ENCODE data around the gene FRMD4A. TPM values are rescaled to one million over a fixed set of nuclear protein-coding genes. Genes with fewer than 3 reads are reported as not detected.
A peak's percentile ranks its signal among the peaks of the same experiment; 100 is the strongest.

FRMD4A gene
- total RNA-seq, 2 donors from 2014 or later: 18.9 to 46.1 TPM

DNA sequence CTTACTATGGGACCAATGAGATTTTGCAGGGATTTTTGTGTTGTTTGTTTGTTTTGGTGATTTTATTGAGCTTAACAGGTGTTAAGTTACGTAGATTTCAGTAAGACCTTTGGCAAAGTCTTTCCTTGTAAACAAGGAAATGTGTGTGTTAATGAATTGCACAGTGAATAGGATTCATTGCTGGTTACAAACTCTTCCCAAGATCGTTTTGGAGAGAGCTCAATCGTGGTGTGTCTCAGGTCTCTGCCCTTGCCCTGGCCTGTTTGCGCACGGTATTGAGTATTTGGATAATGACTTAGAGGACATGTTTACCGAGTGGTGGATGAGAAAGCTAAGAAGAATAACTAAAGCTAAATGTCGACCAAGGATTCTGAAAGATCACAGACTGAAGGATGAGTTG lies 702.1 kb downstream of the FRMD4A start:
- Histone ChIP-seq H3K27ac (peak overlapping the region in 1 of 4 donors; percentile 15), H3K27me3 (no peaks in the 10 kb centered on the region), H3K4me1 (peaks cover 19% of the 10 kb centered on the region), H3K9me3 (no peaks in the 10 kb centered on the region), H3K36me3 (replicated peaks in 1 of 2; ENCODE audit: insufficient read depth in 1 of 2, low read depth in 2 of 2) (no peaks in the 10 kb centered on the region), H3K4me3 (no peak overlapping the region)
- TF ChIP-seq, protein P1, sequence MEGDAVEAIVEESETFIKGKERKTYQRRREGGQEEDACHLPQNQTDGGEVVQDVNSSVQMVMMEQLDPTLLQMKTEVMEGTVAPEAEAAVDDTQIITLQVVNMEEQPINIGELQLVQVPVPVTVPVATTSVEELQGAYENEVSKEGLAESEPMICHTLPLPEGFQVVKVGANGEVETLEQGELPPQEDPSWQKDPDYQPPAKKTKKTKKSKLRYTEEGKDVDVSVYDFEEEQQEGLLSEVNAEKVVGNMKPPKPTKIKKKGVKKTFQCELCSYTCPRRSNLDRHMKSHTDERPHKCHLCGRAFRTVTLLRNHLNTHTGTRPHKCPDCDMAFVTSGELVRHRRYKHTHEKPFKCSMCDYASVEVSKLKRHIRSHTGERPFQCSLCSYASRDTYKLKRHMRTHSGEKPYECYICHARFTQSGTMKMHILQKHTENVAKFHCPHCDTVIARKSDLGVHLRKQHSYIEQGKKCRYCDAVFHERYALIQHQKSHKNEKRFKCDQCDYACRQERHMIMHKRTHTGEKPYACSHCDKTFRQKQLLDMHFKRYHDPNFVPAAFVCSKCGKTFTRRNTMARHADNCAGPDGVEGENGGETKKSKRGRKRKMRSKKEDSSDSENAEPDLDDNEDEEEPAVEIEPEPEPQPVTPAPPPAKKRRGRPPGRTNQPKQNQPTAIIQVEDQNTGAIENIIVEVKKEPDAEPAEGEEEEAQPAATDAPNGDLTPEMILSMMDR (IDR thresholded peaks at IDR 0.05): no peak
- WGBS, 2 donors: 42 to 49% methylated on average over 7 of the region's 7 CpGs
- DNase-seq (no peak), ATAC-seq (no peak)
- intact Hi-C loops (cut with DNase I): no loop called here

DNA sequence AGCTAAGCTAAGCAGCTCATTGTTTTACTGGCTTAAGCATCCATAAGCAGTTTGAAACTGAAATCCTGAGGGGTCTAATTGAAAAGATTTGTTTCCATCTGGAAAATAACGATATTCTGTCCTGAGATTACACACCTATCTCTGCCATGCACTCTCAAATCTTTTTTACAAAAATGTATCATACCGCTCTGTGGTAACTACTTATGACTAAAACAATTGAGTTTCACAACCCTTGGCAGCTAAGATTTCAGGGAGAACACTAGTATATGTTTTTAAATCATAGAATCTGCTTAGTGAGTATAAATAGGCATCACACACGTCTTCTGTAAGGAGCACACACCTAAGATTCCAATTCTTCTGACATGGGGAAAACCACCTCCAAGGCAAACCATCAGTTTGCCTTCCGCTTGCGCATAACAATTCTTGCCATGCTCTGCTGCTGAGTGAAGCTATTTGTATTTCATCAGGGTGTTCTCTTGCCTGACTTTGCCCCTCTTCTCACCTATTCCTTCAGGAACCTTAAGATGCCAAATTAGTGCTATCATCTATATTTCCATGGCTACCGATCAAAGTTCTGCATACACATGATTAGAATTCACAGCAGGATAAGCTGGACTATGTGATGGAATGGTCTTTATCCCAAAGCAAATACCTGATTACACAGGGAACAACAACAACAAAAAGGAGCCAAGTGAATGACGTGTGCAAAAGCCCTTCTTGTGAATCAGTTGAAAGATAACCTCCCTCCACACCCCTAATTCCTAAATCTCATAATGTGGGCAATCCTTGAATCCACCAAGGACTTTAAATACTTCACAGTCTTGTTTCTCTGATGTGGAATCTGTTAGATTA lies 703.0 kb downstream of the FRMD4A start:
- WGBS, 2 donors: 74 to 75% methylated on average over 7 of the region's 7 CpGs

DNA sequence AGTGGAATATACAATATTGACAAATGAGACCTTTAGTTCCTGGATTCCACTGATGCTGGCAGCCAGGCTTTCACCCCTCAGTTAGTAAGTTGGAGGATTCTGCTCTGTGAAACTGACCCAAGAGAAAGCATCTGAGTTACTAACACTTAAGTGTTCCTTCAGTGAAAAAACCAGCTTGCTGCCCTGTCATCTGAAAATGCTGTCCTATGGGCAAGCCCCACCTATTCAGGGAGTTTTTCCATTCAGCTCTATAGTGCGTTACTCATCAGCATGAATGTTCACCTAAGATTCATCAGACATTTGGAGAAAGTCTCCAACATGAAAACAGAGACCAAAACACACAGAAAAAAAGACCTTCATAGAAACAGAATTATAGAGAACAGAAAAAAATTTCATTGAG lies 706.1 kb downstream of the FRMD4A start:
- no peaks in the 10 kb centered on the region for H3K9me3 ChIP-seq
- peaks cover 19% of the 10 kb centered on the region for H3K4me1 ChIP-seq
- peaks cover 0 to 2% of the 10 kb centered on the region in 2 donors for H3K36me3 ChIP-seq (replicated peaks in 1 of 2; ENCODE audit: insufficient read depth in 1 of 2, low read depth in 2 of 2)
- WGBS, 2 donors: 100% methylated on average over 1 of the region's 1 CpG
- no peak for DNase-seq
- no peak for ATAC-seq
- no peak overlapping the region for H3K4me3 ChIP-seq
- no peaks in the 10 kb centered on the region for H3K27me3 ChIP-seq
- no peak overlapping the region for H3K27ac ChIP-seq
- intact Hi-C loops (cut with DNase I): no loop called here
- no peak for TF ChIP-seq POLR2A (IDR thresholded peaks at IDR 0.05)
- TF ChIP-seq, protein P1 (IDR thresholded peaks at IDR 0.05): no peak

More for the DNA sequence above, 703.0 kb downstream of the FRMD4A start:
- Histone ChIP-seq H3K4me3 (no peak overlapping the region), H3K27ac (no peak overlapping the region), H3K4me1 (peaks cover 19% of the 10 kb centered on the region), H3K36me3 (replicated peaks in 1 of 2; ENCODE audit: insufficient read depth in 1 of 2, low read depth in 2 of 2) (no peaks in the 10 kb centered on the region), H3K27me3 (no peaks in the 10 kb centered on the region), H3K9me3 (no peaks in the 10 kb centered on the region)
- intact Hi-C loops (cut with DNase I): no loop called here
- DNase-seq: no peak
- no peak for ATAC-seq
- no peak for TF ChIP-seq POLR2A (IDR thresholded peaks at IDR 0.05)
- TF ChIP-seq, protein P1 (IDR thresholded peaks at IDR 0.05): no peak

DNA sequence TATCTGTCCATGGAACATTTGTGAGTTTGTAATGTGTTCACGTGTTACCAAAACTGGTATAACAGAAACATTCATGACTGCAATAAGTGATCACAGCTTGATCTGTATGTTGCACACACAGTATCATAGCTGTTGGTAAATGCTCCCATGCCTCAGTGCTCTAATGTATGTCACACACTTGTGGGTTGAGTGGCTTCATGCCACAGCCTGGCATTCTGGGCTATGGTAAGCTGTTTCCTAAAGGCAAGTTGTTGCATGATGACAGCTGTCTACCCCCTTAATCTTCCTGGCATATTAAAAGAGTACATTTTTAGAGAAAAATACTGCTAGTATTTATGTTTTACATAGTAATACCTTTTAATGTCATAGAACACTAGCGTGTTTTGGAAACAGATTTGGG lies 708.8 kb downstream of the FRMD4A start:
- no peaks in the 10 kb centered on the region for H3K27me3 ChIP-seq
- peaks cover 1% of the 10 kb centered on the region for H3K4me1 ChIP-seq
- 69 to 90% methylated on average over 2 of the region's 2 CpGs for WGBS, 2 donors
- H3K27ac ChIP-seq: no peak overlapping the region
- no peak for ATAC-seq
- DNase-seq: no peak
- TF ChIP-seq, protein P1 (IDR thresholded peaks at IDR 0.05): no peak
- TF ChIP-seq POLR2A (IDR thresholded peaks at IDR 0.05): no peak
- H3K9me3 ChIP-seq: no peaks in the 10 kb centered on the region
- intact Hi-C loops (cut with DNase I): no loop called here
- H3K4me3 ChIP-seq: no peak overlapping the region
- H3K36me3 ChIP-seq (replicated peaks in 1 of 2; ENCODE audit: insufficient read depth in 1 of 2, low read depth in 2 of 2): peaks cover 0 to 2% of the 10 kb centered on the region in 2 donors

DNA sequence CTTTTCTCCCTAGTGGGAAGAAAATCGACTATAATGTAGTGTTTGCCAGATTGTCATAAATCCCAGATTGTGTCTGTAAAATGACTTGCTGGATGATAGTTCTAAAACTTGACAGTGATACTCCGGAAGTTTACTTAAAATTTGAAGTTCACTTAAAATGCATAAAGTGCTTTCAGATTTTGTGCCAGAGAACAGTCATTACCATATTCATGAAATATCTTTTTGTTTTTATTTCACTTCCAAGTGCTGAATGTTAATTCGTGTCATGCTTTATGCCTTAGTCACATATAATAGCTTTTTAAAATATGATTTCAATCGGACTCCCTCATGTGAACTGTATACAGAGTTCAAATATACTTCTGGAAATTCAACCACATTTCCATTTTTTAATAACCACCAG lies 713.6 kb downstream of the FRMD4A start:
- Histone ChIP-seq H3K27me3 (no peaks in the 10 kb centered on the region), H3K27ac (no peak overlapping the region), H3K4me3 (no peak overlapping the region), H3K4me1 (peaks cover 6% of the 10 kb centered on the region), H3K9me3 (no peaks in the 10 kb centered on the region), H3K36me3 (replicated peaks in 1 of 2; ENCODE audit: insufficient read depth in 1 of 2, low read depth in 2 of 2) (peaks cover 0 to 7% of the 10 kb centered on the region in 2 donors)
- ATAC-seq (no peak), DNase-seq (no peak)
- WGBS, 2 donors: 74 to 76% methylated on average over 4 of the region's 4 CpGs
- intact Hi-C loops (cut with DNase I): no loop called here
- no peak for TF ChIP-seq POLR2A (IDR thresholded peaks at IDR 0.05)
- TF ChIP-seq, protein P1 (IDR thresholded peaks at IDR 0.05): no peak
